Stimulated activated naive CD8-positive, alpha-beta T cell treated with anti-CD3 and anti-CD28 coated beads, Interleukin-15, Interleukin-2, amounts not matched to agents 100 ng/mL and 50 ng/mL, for 24 hours (primary cell): Measurements from ENCODE around the gene FHIT.
"Not testable (repeated sequence)": the region's sequence is repeated elsewhere in the genome, so short reads cannot be mapped to it uniquely, and the experiment has no call there.

Experiments
- H3K27ac Mint-ChIP-seq: one replicate; pipeline ENCODE4 v1.8.0; 2021; ENCODE audit warnings: mild to moderate bottlenecking, mixed read lengths
- H3K27me3 Mint-ChIP-seq: one replicate; pipeline ENCODE4 v1.8.0; 2021; ENCODE audit warnings: mixed read lengths
- H3K36me3 Mint-ChIP-seq: one replicate; pipeline ENCODE4 v1.8.0; 2021; ENCODE audit warnings: low read depth, mixed read lengths
- H3K4me1 Mint-ChIP-seq: one replicate; pipeline ENCODE4 v1.8.0; 2021; ENCODE audit warnings: low read depth, mixed read lengths
- H3K4me3 Mint-ChIP-seq: one replicate; pipeline ENCODE4 v1.8.0; 2021; ENCODE audit warnings: mild to moderate bottlenecking, mixed read lengths
- H3K9me3 Mint-ChIP-seq: one replicate; pipeline ENCODE4 v1.8.0; 2021; ENCODE audit warnings: mixed read lengths

The FHIT gene

GRCh38 chr3:60720736-60721135 is 530.5 kb downstream of the FHIT start:
- no peak overlapping the region for H3K4me3 Mint-ChIP-seq
- H3K27ac Mint-ChIP-seq, result no peak overlapping the region
- H3K9me3 Mint-ChIP-seq, result no peaks in the 10 kb centered on the region
- no peaks in the 10 kb centered on the region for H3K27me3 Mint-ChIP-seq
- H3K36me3 Mint-ChIP-seq, result no peaks in the 10 kb centered on the region
- no peaks in the 10 kb centered on the region for H3K4me1 Mint-ChIP-seq

GRCh38 chr3:60716573-60716972 is 534.7 kb downstream of the FHIT start:
- Mint-ChIP-seq H3K27me3 (no peaks in the 10 kb centered on the region), H3K4me1 (no peaks in the 10 kb centered on the region)

GRCh38 chr3:60708191-60708975 is 542.9 kb downstream of the FHIT start:
- Mint-ChIP-seq H3K27ac (no peak overlapping the region), H3K9me3 (peaks cover 5% of the 10 kb centered on the region), H3K4me3 (no peak overlapping the region), H3K4me1 (no peaks in the 10 kb centered on the region), H3K36me3 (no peaks in the 10 kb centered on the region), H3K27me3 (no peaks in the 10 kb centered on the region)

More at GRCh38 chr3:60716573-60716972, 534.7 kb downstream of the FHIT start:
- Mint-ChIP-seq H3K36me3 (no peaks in the 10 kb centered on the region), H3K4me3 (no peak overlapping the region), H3K27ac (no peak overlapping the region), H3K9me3 (peaks cover 2% of the 10 kb centered on the region)

GRCh38 chr3:60707452-60708020 is 543.7 kb downstream of the FHIT start:
- Mint-ChIP-seq H3K27me3 (no peaks in the 10 kb centered on the region), H3K4me1 (no peaks in the 10 kb centered on the region), H3K36me3 (no peaks in the 10 kb centered on the region), H3K4me3 (no peak overlapping the region), H3K9me3 (peaks cover 5% of the 10 kb centered on the region), H3K27ac (no peak overlapping the region)

- Mint-ChIP-seq H3K27me3 (no peaks in the 10 kb centered on the region), H3K27ac (no peak overlapping the region), H3K9me3 (no peaks in the 10 kb centered on the region), H3K4me1 (no peaks in the 10 kb centered on the region), H3K36me3 (no peaks in the 10 kb centered on the region), H3K4me3 (no peak overlapping the region)
Observed at GRCh38 chr3:60703956-60704736, 547.1 kb downstream of the FHIT start.

- Mint-ChIP-seq H3K36me3 (no peaks in the 10 kb centered on the region), H3K27me3 (no peaks in the 10 kb centered on the region), H3K4me1 (no peaks in the 10 kb centered on the region), H3K4me3 (no peak overlapping the region), H3K9me3 (no peaks in the 10 kb centered on the region), H3K27ac (no peak overlapping the region)
Observed at GRCh38 chr3:60703008-60703407, 548.2 kb downstream of the FHIT start.

GRCh38 chr3:60698117-60698516 is 553.1 kb downstream of the FHIT start:
- Mint-ChIP-seq H3K4me3 (no peak overlapping the region), H3K9me3 (no peaks in the 10 kb centered on the region), H3K36me3 (no peaks in the 10 kb centered on the region), H3K4me1 (no peaks in the 10 kb centered on the region), H3K27me3 (no peaks in the 10 kb centered on the region), H3K27ac (no peak overlapping the region)

- Mint-ChIP-seq H3K4me3 (no peak overlapping the region), H3K36me3 (no peaks in the 10 kb centered on the region), H3K9me3 (no peaks in the 10 kb centered on the region), H3K27me3 (no peaks in the 10 kb centered on the region), H3K27ac (no peak overlapping the region), H3K4me1 (no peaks in the 10 kb centered on the region)
Observed at GRCh38 chr3:60697132-60697531, 554.1 kb downstream of the FHIT start.

GRCh38 chr3:60696428-60697125 is 554.7 kb downstream of the FHIT start:
- Mint-ChIP-seq H3K27ac (no peak overlapping the region), H3K4me3 (no peak overlapping the region), H3K36me3 (no peaks in the 10 kb centered on the region), H3K27me3 (no peaks in the 10 kb centered on the region), H3K9me3 (no peaks in the 10 kb centered on the region), H3K4me1 (no peaks in the 10 kb centered on the region)

- H3K27ac Mint-ChIP-seq, result no peak overlapping the region
- H3K9me3 Mint-ChIP-seq, result peaks cover 4% of the 10 kb centered on the region
- H3K4me3 Mint-ChIP-seq, result no peak overlapping the region
- H3K4me1 Mint-ChIP-seq, result no peaks in the 10 kb centered on the region
- no peaks in the 10 kb centered on the region for H3K36me3 Mint-ChIP-seq
- H3K27me3 Mint-ChIP-seq, result no peaks in the 10 kb centered on the region
Observed at GRCh38 chr3:60675424-60675823, 575.8 kb downstream of the FHIT start.

- H3K27ac Mint-ChIP-seq, result no peak overlapping the region
- no peak overlapping the region for H3K4me3 Mint-ChIP-seq
- H3K4me1 Mint-ChIP-seq, result no peaks in the 10 kb centered on the region
- no peaks in the 10 kb centered on the region for H3K36me3 Mint-ChIP-seq
- peaks cover 4% of the 10 kb centered on the region for H3K9me3 Mint-ChIP-seq
- H3K27me3 Mint-ChIP-seq, result no peaks in the 10 kb centered on the region
Observed at GRCh38 chr3:60674870-60675269, 576.4 kb downstream of the FHIT start.

- Mint-ChIP-seq H3K27ac (no peak overlapping the region), H3K4me3 (no peak overlapping the region), H3K27me3 (no peaks in the 10 kb centered on the region), H3K4me1 (no peaks in the 10 kb centered on the region), H3K36me3 (no peaks in the 10 kb centered on the region), H3K9me3 (peaks cover 4% of the 10 kb centered on the region)
Observed at GRCh38 chr3:60673123-60673522, 578.1 kb downstream of the FHIT start.

- not testable (repeated sequence) for H3K27ac Mint-ChIP-seq, H3K4me1 Mint-ChIP-seq, H3K36me3 Mint-ChIP-seq, H3K9me3 Mint-ChIP-seq, H3K27me3 Mint-ChIP-seq, H3K4me3 Mint-ChIP-seq
Observed at GRCh38 chr3:60672337-60672736, 578.9 kb downstream of the FHIT start.

- no peaks in the 10 kb centered on the region for H3K27me3 Mint-ChIP-seq
- no peak overlapping the region for H3K4me3 Mint-ChIP-seq
- H3K27ac Mint-ChIP-seq, result no peak overlapping the region
- H3K36me3 Mint-ChIP-seq, result no peaks in the 10 kb centered on the region
- peaks cover 23% of the 10 kb centered on the region for H3K9me3 Mint-ChIP-seq
- H3K4me1 Mint-ChIP-seq, result no peaks in the 10 kb centered on the region
Observed at GRCh38 chr3:60669636-60670035, 581.6 kb downstream of the FHIT start.

GRCh38 chr3:60660026-60660425 is 591.2 kb downstream of the FHIT start:
- no peaks in the 10 kb centered on the region for H3K4me1 Mint-ChIP-seq
- no peaks in the 10 kb centered on the region for H3K27me3 Mint-ChIP-seq
- H3K27ac Mint-ChIP-seq, result no peak overlapping the region
- peaks cover 22% of the 10 kb centered on the region for H3K9me3 Mint-ChIP-seq
- H3K36me3 Mint-ChIP-seq, result no peaks in the 10 kb centered on the region
- H3K4me3 Mint-ChIP-seq, result no peak overlapping the region
